Measurements from ENCODE around the gene NFE2. TPM values are rescaled to one million over a fixed set of nuclear protein-coding genes. Genes with fewer than 3 reads are reported as not detected.
A peak's percentile ranks its signal among the peaks of the same experiment; 100 is the strongest.

The NFE2 gene
- total RNA-seq, 1 donor from 2014 or later: not detected

- no peaks in the 10 kb centered on the region for H3K27me3 Mint-ChIP-seq
- H3K9me3 Mint-ChIP-seq: no peaks in the 10 kb centered on the region
- no peak overlapping the region for H3K4me3 Mint-ChIP-seq
- no peak for DNase-seq
- H3K27ac Mint-ChIP-seq: no peak overlapping the region
- intact Hi-C loops (cut with micrococcal nuclease): no loop called here
- H3K36me3 Mint-ChIP-seq (ENCODE audit: low read depth): peaks cover 16% of the 10 kb centered on the region
- peaks cover 35% of the 10 kb centered on the region for H3K4me1 Mint-ChIP-seq
Measured at GRCh38 chr12:54262403-54262925, 38.4 kb downstream of the NFE2 start.

DNA sequence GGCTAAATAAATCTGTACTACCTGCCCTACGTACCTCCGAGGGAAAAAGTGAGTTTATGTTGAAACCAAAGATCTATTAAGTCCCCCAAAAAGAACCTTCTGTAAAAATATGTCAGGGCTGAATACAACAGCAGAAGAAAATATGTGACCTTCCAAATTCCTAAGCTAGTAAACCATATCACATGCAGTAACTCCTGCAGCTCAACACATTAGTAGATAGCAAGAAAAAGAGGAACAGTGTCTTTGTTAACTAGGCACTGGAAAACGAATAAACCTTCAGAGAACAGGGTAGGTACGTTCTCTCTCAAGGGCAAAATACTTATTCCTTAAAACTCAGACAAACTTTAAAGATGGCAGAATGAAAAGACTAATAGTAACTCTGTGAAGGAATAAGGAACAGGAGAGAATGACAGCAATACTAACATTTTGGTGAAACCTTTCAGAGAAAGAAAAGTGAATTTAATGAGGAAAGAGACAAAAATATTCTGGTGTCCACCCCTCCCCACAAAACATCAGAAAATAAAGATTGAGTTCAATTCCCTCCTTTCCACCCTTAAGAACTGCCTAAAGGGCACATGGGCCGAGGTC lies 38.9 kb downstream of the NFE2 start:
- Mint-ChIP-seq H3K27me3 (no peaks in the 10 kb centered on the region), H3K27ac (no peak overlapping the region), H3K4me1 (peaks cover 33% of the 10 kb centered on the region), H3K36me3 (ENCODE audit: low read depth) (peaks cover 17% of the 10 kb centered on the region), H3K9me3 (no peaks in the 10 kb centered on the region), H3K4me3 (no peak overlapping the region)
- no peak for DNase-seq
- intact Hi-C loops (cut with micrococcal nuclease): no loop called here

GRCh38 chr12:54259194-54260011 lies 41.4 kb downstream of the NFE2 start:
- Mint-ChIP-seq H3K27ac (peak overlapping the region; percentile 82), H3K9me3 (no peaks in the 10 kb centered on the region), H3K4me3 (peak overlapping the region; percentile 53), H3K4me1 (peaks cover 30% of the 10 kb centered on the region), H3K27me3 (no peaks in the 10 kb centered on the region), H3K36me3 (ENCODE audit: low read depth) (peaks cover 29% of the 10 kb centered on the region)
- intact Hi-C loops (cut with micrococcal nuclease): no loop called here
- DNase-seq: peak; percentile 81

DNA sequence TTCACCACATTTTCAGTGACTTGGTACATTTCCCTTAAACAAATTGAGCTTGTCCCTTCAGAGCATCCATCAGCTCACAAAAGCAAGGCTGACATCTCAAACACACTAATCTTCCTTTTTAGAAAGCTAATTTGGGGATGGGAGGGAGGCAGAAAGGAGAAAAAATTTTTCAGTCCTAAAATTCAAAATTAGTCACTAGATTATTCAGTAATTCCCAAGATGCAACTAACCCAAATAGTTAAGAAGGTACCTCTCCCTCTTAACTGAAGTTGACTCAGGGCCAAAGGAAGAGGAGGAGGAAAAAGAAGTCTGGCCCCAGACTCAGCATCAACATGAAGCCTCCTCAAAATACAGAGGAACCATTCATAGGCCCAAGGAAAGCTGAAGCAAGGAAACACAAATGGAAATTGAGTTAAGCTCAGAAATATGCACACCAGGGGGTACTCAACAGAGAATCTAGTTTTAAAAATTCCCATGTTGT lies 42.6 kb downstream of the NFE2 start:
- H3K27me3 Mint-ChIP-seq: no peaks in the 10 kb centered on the region
- H3K4me1 Mint-ChIP-seq: peaks cover 26% of the 10 kb centered on the region

DNA sequence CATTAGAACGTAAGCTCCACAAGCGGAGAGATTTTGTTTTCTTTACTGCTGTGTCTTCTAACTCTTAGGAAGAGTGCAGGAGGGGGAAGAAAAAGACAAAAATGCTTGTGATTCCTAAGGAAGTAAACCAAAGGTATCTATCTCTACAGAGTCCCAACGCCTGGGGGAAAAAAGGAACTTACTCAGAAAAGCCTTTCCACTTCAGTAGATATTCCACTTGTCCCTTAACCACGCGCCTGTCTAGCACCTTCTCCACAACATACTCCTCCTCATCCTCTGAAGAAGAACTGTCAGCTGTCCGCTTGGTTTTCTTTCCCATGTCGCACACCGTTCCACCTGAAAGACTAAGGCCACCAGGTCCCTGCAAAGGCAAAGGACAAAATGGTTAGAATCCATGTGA lies 43.5 kb downstream of the NFE2 start:
- Mint-ChIP-seq H3K9me3 (no peaks in the 10 kb centered on the region), H3K4me1 (peaks cover 23% of the 10 kb centered on the region), H3K27me3 (no peaks in the 10 kb centered on the region), H3K27ac (peak overlapping the region; percentile 38), H3K36me3 (ENCODE audit: low read depth) (peaks cover 36% of the 10 kb centered on the region), H3K4me3 (no peak overlapping the region)
- DNase-seq: no peak
- intact Hi-C loops (cut with micrococcal nuclease): no loop called here

More for the DNA sequence above, 42.6 kb downstream of the NFE2 start:
- Mint-ChIP-seq H3K9me3 (no peaks in the 10 kb centered on the region), H3K4me3 (no peak overlapping the region), H3K36me3 (ENCODE audit: low read depth) (peaks cover 32% of the 10 kb centered on the region), H3K27ac (peak overlapping the region; percentile 88)
- intact Hi-C loops (cut with micrococcal nuclease): no loop called here
- DNase-seq: no peak

DNA sequence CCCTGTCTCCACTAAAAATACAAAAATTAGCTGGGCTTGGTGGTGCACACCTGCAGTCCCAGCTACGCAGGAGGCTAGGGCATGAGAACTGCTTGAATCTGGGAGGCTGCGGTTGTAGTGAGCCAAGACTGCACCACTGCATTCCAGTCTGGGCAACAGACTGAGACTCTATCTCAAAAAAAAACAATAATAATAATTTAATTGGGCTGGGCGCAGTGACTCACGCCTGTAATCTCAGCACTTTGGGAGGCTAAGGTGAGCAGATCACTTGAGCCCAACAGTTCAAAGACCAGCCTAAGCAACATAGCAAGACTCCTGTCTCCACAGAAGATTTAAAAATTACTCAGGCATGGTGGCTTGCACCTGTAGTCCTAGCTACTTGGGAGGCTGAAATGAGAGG lies 47.6 kb downstream of the NFE2 start:
- no peak overlapping the region for H3K27ac Mint-ChIP-seq
- peaks cover 10% of the 10 kb centered on the region for H3K4me1 Mint-ChIP-seq
- intact Hi-C loops (cut with micrococcal nuclease): no loop called here
- DNase-seq: no peak
- H3K27me3 Mint-ChIP-seq: no peaks in the 10 kb centered on the region
- H3K9me3 Mint-ChIP-seq: no peaks in the 10 kb centered on the region
- peaks cover 53% of the 10 kb centered on the region for H3K36me3 Mint-ChIP-seq (ENCODE audit: low read depth)
- no peak overlapping the region for H3K4me3 Mint-ChIP-seq

DNA sequence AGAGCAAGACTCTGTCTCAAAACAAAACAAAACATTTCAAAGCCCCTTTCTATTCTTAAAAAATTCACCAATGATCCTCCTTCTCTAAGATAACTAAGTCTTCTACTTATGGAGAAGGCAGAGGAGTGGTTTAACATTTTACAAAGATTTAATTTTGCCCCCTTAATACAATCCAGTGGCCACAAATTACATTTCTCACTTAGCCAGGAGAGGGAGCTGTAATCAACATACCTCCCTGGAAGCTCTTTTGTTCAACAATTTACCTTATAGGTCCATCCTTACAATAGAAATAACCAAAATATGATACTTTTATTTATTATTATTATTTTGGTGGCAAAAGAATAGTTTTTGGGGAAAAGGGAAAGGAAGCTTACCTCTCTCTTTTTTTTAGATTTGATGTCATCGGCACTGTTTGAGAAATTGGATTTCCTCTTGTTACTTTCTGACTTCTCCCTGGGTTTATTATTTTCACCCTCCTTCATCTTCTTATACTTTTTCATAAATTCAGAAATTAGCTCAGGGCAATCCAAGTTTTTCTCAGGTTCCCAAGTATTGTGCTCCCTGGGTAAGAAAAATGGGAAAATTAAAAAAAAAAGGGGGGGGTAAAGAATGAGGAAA lies 49.0 kb downstream of the NFE2 start:
- H3K27me3 Mint-ChIP-seq: no peaks in the 10 kb centered on the region
- DNase-seq: peak; percentile 70
- intact Hi-C loops (cut with micrococcal nuclease): loop anchor here (1.0 kb wide), 1 partner anchor 117 kb away; no protein-coding TSS in a partner anchor
- no peak overlapping the region for H3K27ac Mint-ChIP-seq
- no peak overlapping the region for H3K4me3 Mint-ChIP-seq
- no peaks in the 10 kb centered on the region for H3K9me3 Mint-ChIP-seq
- H3K36me3 Mint-ChIP-seq (ENCODE audit: low read depth): peaks cover 52% of the 10 kb centered on the region
- H3K4me1 Mint-ChIP-seq: peaks cover 7% of the 10 kb centered on the region

- Mint-ChIP-seq H3K9me3 (no peaks in the 10 kb centered on the region), H3K27me3 (no peaks in the 10 kb centered on the region), H3K4me1 (peaks cover 7% of the 10 kb centered on the region), H3K27ac (no peak overlapping the region), H3K36me3 (ENCODE audit: low read depth) (peaks cover 44% of the 10 kb centered on the region), H3K4me3 (no peak overlapping the region)
- no peak for DNase-seq
- intact Hi-C loops (cut with micrococcal nuclease): no loop called here
Measured at GRCh38 chr12:54249489-54249888, 51.3 kb downstream of the NFE2 start.

GRCh38 chr12:54246011-54246641 lies 54.7 kb downstream of the NFE2 start:
- DNase-seq: no peak
- Mint-ChIP-seq H3K4me1 (peaks cover 12% of the 10 kb centered on the region), H3K9me3 (no peaks in the 10 kb centered on the region), H3K27me3 (no peaks in the 10 kb centered on the region), H3K36me3 (ENCODE audit: low read depth) (peaks cover 42% of the 10 kb centered on the region), H3K27ac (no peak overlapping the region), H3K4me3 (no peak overlapping the region)
- intact Hi-C loops (cut with micrococcal nuclease): no loop called here

Other genes starting within 250 kb of the NFE2 start
- gene HOXC4, start 247.2 kb downstream of the NFE2 start, total RNA-seq: not detected in 2 replicates
- 28.2 and 28.8 TPM in 2 replicates for gene SMUG1, start 112.0 kb downstream of the NFE2 start, total RNA-seq
- gene CBX5, start 20.9 kb downstream of the NFE2 start, total RNA-seq: 108 and 113 TPM in 2 replicates
- 1,861 and 1,892 TPM in 2 replicates for gene HNRNPA1, start 20.3 kb downstream of the NFE2 start, total RNA-seq
- gene COPZ1, start 24.1 kb upstream of the NFE2 start, total RNA-seq: 116 and 121 TPM in 2 replicates
- 1.5 TPM in 2 replicates for gene GPR84, start 63.5 kb upstream of the NFE2 start, total RNA-seq
- gene ZNF385A, start 83.7 kb upstream of the NFE2 start, total RNA-seq: 0.84 and 1.2 TPM in 2 replicates
- gene ITGA5, start 118.3 kb upstream of the NFE2 start, total RNA-seq: 43.9 and 48.0 TPM in 2 replicates
- 4.8 and 5.5 TPM in 2 replicates for gene GTSF1, start 172.6 kb upstream of the NFE2 start, total RNA-seq
- gene NCKAP1L, start 196.7 kb upstream of the NFE2 start, total RNA-seq: 98.0 and 99.5 TPM in 2 replicates
- gene PDE1B, start 248.6 kb upstream of the NFE2 start, total RNA-seq: 23.6 and 26.3 TPM in 2 replicates